NCI-H1105 treated with DMSO at 0.1 percent for 48 hours (cell line): Measurements from ENCODE around the gene SLMAP.
A peak's percentile ranks its signal among the peaks of the same experiment; 100 is the strongest.

Source experiments
- DNase-seq: peaks from one replicate; lab custom pipeline; 2025; lab: John Stamatoyannopoulos, UW

Gene SLMAP

DNA sequence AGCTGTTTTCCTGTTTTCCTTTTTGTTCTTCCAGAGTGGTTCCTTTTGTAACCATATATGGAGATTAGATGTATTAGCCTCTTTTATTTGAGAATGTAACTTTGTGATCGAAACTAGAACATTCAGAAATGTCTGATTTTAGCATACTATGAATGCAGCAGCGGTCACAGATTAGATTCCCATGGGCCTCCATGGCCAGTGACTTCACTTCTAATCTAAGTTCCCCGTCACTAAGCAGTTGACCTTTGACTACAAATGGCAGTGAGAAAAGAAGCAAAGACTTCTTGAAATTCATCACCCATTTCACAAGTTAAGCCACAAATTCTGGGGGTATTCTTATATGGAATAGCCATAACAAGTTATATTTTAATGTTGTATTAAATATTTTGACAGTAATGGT is 137.6 kb downstream of the SLMAP start:
- DNase-seq = no peak

DNA sequence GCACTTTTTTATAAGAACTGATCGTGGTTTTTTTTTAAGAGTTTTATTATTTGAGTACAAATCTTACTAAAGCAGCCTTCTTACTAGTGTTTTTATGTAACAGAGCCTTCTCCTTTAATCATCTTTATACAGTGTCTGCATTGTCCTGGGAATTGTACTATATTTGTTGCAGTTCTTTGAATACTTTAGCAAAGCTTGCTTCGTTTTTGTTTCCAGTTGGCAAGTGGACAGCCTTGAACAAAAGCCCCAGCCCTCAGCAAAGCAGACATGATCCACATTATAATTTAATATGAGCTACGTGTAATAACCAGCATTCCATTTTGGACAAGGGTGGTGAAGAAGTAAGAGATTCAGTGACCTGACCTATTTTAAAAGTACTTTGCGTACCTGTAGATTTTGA is 139.9 kb downstream of the SLMAP start:
- DNase-seq = no peak

- DNase-seq = peak; percentile 18
These were observed 140.6 kb downstream of the SLMAP start for GRCh38 chr3:57896691-57897090.

DNA sequence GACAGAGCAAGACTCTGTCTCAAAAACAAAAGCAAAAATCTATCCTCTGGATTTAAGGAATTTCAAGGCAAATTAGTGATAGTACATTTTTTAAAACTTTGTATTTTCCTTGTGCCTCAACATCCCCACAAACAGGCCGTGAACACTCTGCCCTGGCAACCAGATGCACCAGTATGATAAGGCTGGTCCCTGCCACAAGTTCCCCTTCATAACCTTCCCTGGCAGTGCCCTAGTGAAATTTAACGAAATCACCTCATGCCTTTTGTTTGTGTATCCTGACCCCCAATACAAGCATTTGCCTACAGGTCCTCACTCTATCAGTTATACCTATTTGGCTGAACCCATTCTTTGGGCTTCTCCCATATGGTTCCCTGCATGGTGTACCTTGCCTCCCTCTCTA is 144.7 kb downstream of the SLMAP start:
- DNase-seq = no peak

- no peak for DNase-seq
These were observed 147.2 kb downstream of the SLMAP start for GRCh38 chr3:57903124-57903890.

GRCh38 chr3:57910990-57911389 is 154.9 kb downstream of the SLMAP start:
- peak; percentile 18 for DNase-seq

DNA sequence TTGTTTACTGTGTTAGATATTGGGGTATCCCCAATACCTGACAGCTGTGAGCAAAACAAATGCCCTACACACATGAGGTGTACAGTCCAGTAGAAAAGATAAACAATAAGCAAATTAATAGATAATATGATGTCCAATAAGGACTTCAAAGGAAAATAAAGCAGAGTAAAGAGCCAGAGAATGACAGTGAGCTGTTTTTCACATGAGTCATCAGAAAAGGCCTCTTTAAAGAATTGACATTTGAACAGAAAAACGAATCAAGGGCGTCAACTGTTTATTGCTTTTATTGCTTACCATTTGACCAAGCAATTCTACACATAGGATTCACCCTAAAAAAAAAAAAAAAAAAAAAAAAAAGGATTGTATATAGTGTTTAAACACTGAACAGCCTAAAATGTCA is 155.5 kb downstream of the SLMAP start:
- no peak for DNase-seq

GRCh38 chr3:57917601-57918000 is 161.5 kb downstream of the SLMAP start:
- no peak for DNase-seq

- no peak for DNase-seq
These were observed 162.2 kb downstream of the SLMAP start for GRCh38 chr3:57918123-57918837.

DNA sequence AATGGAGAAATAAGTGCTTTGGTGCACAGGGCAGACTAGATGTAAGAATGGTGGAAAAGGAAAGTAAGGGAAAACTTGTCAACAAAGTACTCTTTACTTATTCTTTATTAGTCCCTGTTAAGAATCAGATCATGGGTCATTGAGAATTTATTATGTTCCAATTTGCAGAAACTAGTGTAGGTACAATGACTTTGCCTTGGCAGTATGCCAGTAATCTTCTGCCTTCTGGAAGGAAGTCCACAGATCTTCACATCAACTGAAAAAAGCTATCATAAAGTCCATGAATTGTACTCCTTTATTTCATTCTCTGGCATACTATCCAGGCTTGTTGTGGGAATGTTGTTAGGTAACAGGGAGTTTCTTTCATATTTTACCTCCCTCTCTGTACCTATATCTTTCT is 163.9 kb downstream of the SLMAP start:
- DNase-seq = no peak

GRCh38 chr3:57923101-57923500 is 167.0 kb downstream of the SLMAP start:
- DNase-seq = no peak

DNA sequence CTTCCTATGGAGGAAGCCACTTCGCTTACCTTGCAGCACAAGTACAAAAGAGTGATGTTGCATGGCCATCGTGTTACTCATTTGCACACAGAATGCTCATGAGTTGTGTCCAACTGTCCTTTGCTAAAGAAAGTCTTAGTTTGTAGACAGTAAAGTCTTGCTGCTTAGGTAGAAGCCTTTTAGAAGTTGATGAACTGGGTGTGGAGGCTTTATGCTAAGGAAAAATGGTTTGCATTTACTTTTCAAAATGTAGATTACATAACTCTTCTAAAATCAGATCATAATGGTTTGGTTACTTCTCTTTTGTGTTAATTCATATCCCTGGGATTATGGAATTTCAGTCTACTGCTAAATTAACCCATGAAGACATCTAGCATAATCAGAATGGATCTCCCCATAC is 167.6 kb downstream of the SLMAP start:
- no peak for DNase-seq

DNA sequence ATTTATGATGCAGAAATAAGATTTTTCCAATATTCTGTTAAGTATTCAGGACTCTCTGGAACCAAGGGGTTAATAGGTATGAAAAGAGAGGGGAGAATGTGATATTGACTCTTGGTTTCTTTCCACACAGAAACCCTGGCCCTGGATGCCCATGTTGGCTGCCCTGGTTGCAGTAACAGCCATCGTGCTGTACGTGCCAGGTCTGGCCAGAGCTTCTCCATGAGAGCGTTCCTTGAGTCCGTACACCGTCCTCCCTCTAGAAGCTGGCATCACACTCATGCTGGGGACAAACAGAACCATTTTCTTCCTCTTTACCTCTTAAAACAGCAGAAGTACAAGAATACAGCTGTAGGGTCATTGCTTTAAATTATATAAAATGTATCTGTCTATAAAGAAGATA is 171.1 kb downstream of the SLMAP start:
- DNase-seq = no peak

GRCh38 chr3:57927916-57928315 is 171.8 kb downstream of the SLMAP start:
- DNase-seq = no peak

- no peak for DNase-seq
These were observed 172.4 kb downstream of the SLMAP start for GRCh38 chr3:57928511-57928910.

GRCh38 chr3:57929988-57930387 is 173.9 kb downstream of the SLMAP start:
- no peak for DNase-seq

DNA sequence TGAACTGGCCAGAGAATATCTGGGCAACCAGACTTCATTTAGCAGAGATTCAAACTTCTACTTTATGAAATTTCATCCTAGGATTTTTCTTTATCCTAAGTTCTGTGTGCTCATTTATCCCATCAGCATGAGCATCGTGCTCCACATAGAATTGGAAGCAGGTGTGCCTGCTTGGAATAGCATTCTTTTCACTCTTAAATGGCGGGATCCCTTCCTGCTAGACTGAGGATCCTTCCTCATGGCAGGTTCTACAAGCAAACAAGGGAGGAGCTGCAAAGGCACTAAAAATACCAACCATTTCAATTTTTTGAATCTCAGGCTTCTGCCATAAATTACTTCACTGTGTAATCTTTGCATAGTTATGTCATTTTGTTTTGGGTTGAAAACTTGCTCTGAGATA is 177.5 kb downstream of the SLMAP start:
- no peak for DNase-seq

GRCh38 chr3:57934373-57934772 is 178.3 kb downstream of the SLMAP start:
- DNase-seq = no peak

DNA sequence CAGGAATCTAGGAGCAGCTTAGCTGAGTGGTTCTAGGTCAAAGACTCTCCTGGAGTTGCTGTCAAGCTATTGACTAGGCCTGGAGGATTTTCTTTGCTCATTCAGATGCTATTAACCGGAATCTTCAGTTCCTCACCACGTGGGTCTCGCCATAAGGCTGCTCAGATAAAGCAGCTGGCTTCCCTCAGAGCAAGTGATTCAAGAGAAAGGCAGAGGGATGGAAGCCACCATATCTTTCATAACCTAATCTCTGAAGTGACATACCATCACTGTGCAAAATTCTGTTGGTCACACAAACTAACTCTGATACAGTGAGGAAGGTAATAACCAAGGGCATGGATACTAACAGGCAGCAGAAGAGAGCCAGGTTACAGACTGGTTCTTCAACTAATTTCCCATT is 179.4 kb downstream of the SLMAP start:
- no peak for DNase-seq

DNA sequence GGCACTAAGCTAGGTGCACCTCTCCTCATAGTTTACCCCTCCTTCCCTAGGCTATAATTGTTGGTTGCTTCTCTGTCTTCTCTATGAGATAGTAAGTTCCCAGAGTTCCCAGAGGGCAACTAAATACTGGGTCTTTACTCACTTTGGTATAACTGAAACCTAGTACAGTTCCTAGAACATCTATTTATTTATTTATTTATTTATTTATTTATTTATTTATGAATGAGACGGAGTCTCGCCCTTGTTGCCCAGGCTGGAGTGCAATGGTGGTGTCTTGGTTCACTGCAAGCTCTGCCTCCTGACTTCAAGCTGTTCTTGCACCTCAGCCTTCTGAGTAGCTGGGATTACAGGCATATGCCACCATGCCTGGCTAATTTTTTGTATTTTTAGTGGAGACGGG is 181.0 kb downstream of the SLMAP start:
- DNase-seq = no peak

- no peak for DNase-seq
These were observed 183.7 kb downstream of the SLMAP start for GRCh38 chr3:57939775-57940174.

GRCh38 chr3:57942388-57942787 is 186.3 kb downstream of the SLMAP start:
- no peak for DNase-seq

DNA sequence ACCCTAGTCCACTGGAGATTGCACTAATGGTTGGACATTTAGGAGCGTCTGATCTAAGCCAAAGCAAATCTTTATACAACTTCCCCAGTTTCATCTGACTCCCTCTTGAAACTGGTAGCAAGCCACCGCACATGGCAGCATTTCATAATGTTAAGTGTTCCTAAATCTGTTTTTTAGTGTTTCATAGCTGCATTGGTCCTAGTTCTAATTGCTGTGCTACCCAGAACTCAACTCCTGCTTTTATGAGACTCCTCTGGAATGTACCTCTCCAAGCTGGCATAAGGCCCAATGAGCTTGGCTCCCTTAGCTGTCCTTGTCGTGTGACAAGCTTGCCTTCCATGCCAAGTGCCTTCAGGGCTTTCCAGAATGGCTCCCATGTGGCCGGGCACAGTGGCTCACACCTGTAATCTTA is 186.8 kb downstream of the SLMAP start:
- DNase-seq = no peak
